Activated T-cell treated with anti-CD3 and anti-CD28 coated beads, Interleukin-2, amount 50 U/mL, for 24 hours (primary cell): ENCODE measurements around the gene GNPTAB.

Experiments used
- DNase-seq: peaks from one replicate; pipeline ENCODE4 v3.0.0-alpha.2; 2020
- H3K27ac Mint-ChIP-seq: 2 replicates; pipeline ENCODE4 v1.8.0; 2020; ENCODE audit warnings: mild to moderate bottlenecking, mixed read lengths
- H3K27me3 Mint-ChIP-seq: 2 replicates; pipeline ENCODE4 v1.8.0; 2020; ENCODE audit warnings: mixed read lengths
- H3K36me3 Mint-ChIP-seq: 2 replicates; pipeline ENCODE4 v1.8.0; 2020; ENCODE audit warnings: low read depth, mixed read lengths
- H3K4me1 Mint-ChIP-seq: 2 replicates; pipeline ENCODE4 v1.8.0; 2020; ENCODE audit warnings: low read depth, mixed read lengths
- H3K4me3 Mint-ChIP-seq: 2 replicates; pipeline ENCODE4 v1.8.0; 2020; ENCODE audit warnings: mild to moderate bottlenecking, moderate library complexity, mixed read lengths
- H3K9me3 Mint-ChIP-seq: 2 replicates; pipeline ENCODE4 v1.8.0; 2020; ENCODE audit warnings: mixed read lengths

GNPTAB gene

DNA sequence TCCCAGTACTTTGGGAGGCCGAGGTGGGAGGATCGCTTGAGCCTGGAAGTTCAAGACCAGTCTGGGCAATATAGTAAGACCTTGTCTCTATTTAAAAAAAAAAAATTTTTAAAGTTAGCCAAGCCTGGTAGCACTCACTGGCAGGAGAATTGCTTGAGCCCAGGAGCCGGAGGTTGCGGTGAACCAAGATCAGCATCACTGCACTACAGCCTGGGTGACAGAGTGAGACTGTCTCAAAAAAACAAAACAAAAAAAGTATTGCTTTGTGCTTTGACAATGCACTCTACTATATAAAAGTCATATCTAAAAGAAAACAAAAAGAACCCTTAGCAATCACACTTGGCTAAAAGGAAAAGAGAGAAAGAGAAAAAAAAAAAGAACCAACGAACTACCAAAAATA, 26.8 kb downstream of the GNPTAB start:
- no peaks in the 10 kb centered on the region for H3K9me3 Mint-ChIP-seq
- no peak for DNase-seq
- no peak overlapping the region for H3K27ac Mint-ChIP-seq
- H3K4me3 Mint-ChIP-seq: no peak overlapping the region
- no peaks in the 10 kb centered on the region for H3K27me3 Mint-ChIP-seq
- H3K4me1 Mint-ChIP-seq: peaks cover 52% of the 10 kb centered on the region
- H3K36me3 Mint-ChIP-seq: peaks cover 13% of the 10 kb centered on the region

DNA sequence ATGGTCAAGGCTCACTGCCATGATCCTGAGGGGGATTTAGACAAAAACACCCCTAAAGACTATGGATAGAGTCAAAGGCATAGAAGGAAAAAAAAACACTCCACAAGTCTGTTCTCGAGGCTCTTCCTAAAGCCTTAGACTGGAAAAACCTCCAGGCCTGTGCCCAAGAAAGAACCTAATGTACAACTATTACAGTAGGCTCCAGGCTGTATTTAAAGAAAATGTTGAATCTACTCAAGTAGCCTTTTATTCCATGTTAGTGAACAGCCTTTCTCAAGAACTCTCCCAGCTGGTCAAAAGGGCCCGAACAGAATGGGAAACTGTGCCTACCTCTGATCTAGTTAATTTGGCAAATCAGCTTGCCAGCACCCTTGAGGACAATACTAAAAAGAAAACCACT, 28.3 kb downstream of the GNPTAB start:
- Mint-ChIP-seq H3K9me3 (no peaks in the 10 kb centered on the region), H3K27ac (no peak overlapping the region), H3K4me1 (peaks cover 56% of the 10 kb centered on the region), H3K27me3 (no peaks in the 10 kb centered on the region), H3K4me3 (no peak overlapping the region), H3K36me3 (peaks cover 3% of the 10 kb centered on the region)
- DNase-seq: no peak

DNA sequence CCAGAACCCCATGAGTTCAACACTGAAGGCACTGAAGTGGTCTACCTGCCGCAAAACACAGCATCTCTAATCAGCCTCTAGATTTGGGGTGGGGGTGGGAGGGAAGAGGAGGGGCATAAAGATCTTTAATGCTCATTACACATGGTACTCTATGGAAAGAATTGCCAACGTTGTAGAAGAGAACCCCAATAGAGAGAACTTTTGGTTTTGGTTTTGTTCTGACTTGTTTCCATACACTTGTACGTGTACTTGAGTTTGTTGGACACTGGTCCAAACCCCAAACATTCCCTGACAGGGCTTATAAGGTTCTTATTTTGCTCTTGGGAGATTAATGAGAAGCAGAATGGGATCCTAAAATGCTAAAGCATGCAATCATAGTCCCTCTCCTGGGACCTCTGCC, 31.0 kb downstream of the GNPTAB start:
- Mint-ChIP-seq H3K4me1 (peaks cover 59% of the 10 kb centered on the region), H3K27me3 (no peaks in the 10 kb centered on the region), H3K27ac (peak overlapping the region; percentile 79), H3K4me3 (no peak overlapping the region), H3K9me3 (no peaks in the 10 kb centered on the region), H3K36me3 (peaks cover 11% of the 10 kb centered on the region)
- DNase-seq: no peak

DNA sequence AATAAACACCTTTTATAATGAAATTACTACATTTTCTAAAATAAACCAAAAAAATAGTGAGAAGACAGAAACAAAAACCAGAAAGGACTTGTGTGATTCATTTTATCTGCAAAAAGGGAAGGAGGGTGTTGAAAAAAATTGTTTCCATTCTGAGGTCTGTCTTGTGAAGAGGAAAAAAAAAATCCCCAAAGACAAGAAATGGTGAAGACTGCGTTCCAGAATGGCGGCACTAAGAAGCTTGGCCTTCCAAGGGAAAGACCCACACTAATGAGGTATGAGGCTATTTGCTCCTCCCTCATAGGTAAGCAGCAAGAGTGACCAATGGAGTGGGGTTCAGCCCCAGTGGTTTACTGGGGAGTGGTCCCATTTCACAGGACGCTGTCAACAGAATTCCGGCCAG, 35.0 kb downstream of the GNPTAB start:
- H3K4me3 Mint-ChIP-seq: peak overlapping the region; percentile 45
- H3K27ac Mint-ChIP-seq: peak overlapping the region; percentile 92
- peaks cover 71% of the 10 kb centered on the region for H3K4me1 Mint-ChIP-seq
- H3K36me3 Mint-ChIP-seq: peaks cover 25% of the 10 kb centered on the region
- DNase-seq: no peak
- no peaks in the 10 kb centered on the region for H3K9me3 Mint-ChIP-seq
- no peaks in the 10 kb centered on the region for H3K27me3 Mint-ChIP-seq

DNA sequence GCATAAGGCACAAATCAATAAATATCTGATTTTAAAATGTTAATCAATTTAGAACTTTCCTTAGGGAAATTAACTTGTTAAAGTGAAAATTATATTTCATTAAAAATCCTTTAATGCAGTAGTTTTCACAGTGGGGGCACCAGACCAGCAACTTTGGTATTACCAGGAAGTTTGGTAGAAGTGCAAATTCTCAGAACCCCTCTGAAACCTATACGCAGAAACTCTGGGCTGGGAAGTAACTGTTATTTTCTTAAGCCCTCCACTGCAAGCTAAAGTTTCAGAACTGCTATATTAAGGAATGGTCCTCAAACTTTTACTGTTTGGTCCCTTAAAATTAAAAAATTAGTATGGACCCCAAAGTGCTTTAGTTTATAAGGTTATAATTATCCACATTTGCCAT, 35.7 kb downstream of the GNPTAB start:
- Mint-ChIP-seq H3K27me3 (no peaks in the 10 kb centered on the region), H3K36me3 (peaks cover 30% of the 10 kb centered on the region), H3K4me3 (no peak overlapping the region), H3K27ac (peak overlapping the region; percentile 81), H3K4me1 (peaks cover 67% of the 10 kb centered on the region), H3K9me3 (no peaks in the 10 kb centered on the region)
- no peak for DNase-seq

DNA sequence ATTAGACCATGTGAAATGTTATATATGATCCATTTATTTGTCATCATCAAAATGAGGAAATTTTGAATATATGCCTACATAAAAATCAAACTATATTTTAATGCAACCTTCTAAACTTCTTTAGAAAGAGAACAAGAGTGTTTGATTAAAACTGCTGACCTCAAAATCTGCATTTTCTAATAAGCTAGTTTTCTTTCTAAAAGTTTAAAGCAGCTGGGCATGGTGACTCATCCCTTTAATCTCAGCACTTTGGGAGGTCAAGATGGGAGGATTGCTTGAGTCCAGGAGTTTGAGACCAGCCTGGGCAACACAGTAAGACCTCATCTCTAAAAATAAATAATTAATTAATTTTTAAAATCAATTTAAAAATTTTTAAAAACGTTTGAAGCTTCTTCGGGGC, 36.2 kb downstream of the GNPTAB start:
- no peak for DNase-seq
- Mint-ChIP-seq H3K36me3 (peaks cover 34% of the 10 kb centered on the region), H3K4me3 (no peak overlapping the region), H3K9me3 (no peaks in the 10 kb centered on the region), H3K27me3 (no peaks in the 10 kb centered on the region), H3K27ac (no peak overlapping the region), H3K4me1 (peaks cover 63% of the 10 kb centered on the region)

DNA sequence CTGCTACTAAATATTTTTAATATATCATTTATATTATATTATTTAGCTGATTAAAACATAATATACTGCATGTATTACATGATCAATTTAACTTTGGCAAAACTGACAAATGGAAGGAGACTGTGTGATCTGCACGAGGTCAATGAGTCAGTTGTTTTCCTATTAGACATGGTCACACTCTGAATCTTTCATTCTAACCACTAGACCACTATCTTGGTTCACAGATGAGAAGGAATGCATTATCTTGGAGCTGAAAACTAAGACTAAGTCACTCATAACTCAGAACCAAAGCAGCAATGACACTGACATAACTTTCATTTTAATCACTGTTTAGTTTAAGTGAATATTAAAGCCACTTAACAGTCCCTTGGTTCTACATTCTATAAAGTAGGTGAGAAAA, 37.4 kb downstream of the GNPTAB start:
- Mint-ChIP-seq H3K4me3 (no peak overlapping the region), H3K9me3 (no peaks in the 10 kb centered on the region), H3K36me3 (peaks cover 44% of the 10 kb centered on the region), H3K27me3 (no peaks in the 10 kb centered on the region), H3K27ac (peak overlapping the region; percentile 78), H3K4me1 (peaks cover 53% of the 10 kb centered on the region)
- DNase-seq: no peak

DNA sequence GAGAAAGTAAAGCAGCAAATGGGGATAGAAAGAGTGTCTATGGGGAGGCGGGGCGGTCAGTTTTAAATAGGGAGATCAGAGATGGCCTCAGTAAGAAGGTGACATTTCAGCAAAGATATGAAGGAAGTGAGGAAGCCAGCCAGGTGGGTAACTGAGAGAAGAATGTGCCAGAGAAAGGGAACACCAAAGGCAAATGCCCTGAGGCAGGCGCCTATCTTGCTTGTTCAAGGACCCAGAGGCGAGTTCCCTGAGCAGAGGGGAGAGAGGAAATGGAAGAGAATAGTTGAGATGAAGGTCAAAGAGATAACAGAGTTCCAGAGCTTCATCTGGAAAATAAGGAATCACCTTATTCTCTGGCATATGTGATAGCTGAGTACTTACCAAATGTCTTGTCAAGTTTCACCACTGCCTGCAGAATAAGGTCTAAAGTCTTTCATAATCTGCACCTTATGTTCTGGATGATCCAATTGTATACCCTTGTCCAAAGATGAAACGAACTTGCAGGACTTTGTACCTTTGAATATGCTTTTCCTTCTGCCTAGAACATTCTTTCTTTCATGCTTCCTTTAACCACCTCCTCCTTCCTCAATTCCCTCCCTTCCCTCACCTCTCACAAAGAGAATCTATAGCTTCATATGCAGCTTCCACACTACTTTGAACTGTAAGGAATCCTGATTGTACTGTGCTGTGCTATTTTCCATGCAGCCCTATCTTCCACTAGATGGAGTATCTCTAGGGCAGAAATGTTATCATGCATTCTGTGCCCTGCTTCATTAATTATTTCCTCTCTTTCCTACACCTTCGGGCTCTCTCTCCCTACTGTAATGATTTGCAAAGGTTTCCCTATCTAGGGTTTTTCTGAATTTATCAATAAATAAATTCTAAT, 38.5 kb downstream of the GNPTAB start:
- no peak overlapping the region for H3K4me3 Mint-ChIP-seq
- H3K36me3 Mint-ChIP-seq: peaks cover 49% of the 10 kb centered on the region
- no peaks in the 10 kb centered on the region for H3K9me3 Mint-ChIP-seq
- H3K4me1 Mint-ChIP-seq: peaks cover 45% of the 10 kb centered on the region
- DNase-seq: no peak
- no peaks in the 10 kb centered on the region for H3K27me3 Mint-ChIP-seq
- peak overlapping the region; percentile 86 for H3K27ac Mint-ChIP-seq

DNA sequence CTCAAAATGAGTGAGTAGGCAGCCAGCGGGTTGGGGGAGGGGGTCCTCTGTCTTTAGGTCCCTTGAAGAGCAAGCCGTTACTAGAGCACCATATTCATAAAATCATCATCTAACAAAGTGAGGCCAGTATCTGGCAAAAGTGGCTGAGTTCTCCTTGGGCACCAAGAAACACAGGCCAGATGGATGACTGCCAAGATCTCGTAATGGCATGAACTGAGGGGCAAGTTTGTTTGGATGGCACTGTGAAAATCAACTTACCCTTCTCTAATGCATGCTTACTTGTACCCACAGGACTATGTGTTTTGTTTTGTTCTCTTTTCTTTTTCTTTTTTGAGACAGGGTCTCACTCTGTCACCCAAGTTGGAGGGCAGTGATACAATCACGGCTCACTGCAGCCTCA, 41.6 kb downstream of the GNPTAB start:
- peaks cover 64% of the 10 kb centered on the region for H3K36me3 Mint-ChIP-seq
- H3K27me3 Mint-ChIP-seq: no peaks in the 10 kb centered on the region
- no peak overlapping the region for H3K4me3 Mint-ChIP-seq
- H3K4me1 Mint-ChIP-seq: peaks cover 29% of the 10 kb centered on the region
- no peak for DNase-seq
- no peaks in the 10 kb centered on the region for H3K9me3 Mint-ChIP-seq
- no peak overlapping the region for H3K27ac Mint-ChIP-seq

DNA sequence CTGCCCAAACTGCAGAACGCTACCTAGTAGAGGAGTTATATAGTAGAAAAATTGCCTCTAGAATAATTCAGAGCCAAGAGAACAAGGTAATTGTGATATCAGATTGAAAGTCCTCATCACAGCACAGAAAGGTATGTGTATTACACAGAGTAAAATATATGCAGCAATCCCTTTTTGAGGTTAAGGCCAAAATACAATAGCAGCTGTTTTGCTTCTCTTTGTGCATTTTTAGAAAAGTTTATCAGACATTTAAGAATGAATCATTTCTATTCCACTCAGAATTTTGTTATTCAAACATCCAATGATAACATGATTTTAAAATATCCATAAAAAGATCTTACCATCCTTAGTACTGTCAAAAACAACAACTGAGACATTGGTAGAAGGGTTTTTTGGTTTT, 45.1 kb downstream of the GNPTAB start:
- no peak for DNase-seq
- Mint-ChIP-seq H3K27me3 (no peaks in the 10 kb centered on the region), H3K4me1 (peaks cover 30% of the 10 kb centered on the region), H3K9me3 (no peaks in the 10 kb centered on the region), H3K4me3 (no peak overlapping the region), H3K27ac (peak overlapping the region; percentile 12), H3K36me3 (peaks cover 73% of the 10 kb centered on the region)

DNA sequence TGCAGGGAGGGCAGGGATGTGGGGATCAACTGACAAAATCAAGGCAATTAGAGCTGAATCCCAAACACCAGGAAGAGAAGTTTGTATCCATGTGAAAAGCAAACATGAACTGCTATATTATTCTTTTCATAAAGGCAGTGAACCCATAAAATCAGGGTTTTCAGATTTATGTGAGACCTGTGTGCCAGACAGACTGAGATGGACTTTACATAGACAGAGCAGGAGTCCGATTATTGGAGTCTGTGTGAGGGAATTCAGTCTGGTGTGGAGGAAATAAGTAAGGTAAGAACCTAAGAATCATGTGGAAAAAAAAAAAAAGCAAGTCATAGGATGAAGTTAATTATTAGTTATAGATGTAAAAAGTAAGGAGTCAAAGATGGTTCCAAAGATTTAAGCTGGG, 46.4 kb downstream of the GNPTAB start:
- H3K9me3 Mint-ChIP-seq: no peaks in the 10 kb centered on the region

DNA sequence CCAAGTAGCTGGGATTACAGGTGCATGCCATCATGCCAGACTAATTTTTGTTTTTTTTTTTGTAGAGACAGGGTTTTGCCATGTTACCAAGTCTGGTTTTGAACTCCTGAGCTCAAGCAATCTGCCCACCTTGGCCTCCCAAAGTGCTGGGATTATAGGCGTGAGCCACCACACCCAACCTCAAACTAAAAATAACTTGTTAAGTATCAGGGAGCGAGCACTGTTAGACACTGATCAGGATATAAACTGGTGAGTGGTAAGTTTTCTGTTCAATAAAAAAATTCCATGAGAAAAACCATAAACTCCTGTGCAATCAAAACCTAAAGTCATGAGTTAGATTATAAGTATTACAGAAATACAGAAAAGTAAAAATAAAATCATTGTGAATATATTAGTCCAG, 46.9 kb downstream of the GNPTAB start:
- Mint-ChIP-seq H3K27me3 (no peaks in the 10 kb centered on the region), H3K36me3 (peaks cover 71% of the 10 kb centered on the region), H3K4me3 (no peak overlapping the region), H3K9me3 (no peaks in the 10 kb centered on the region), H3K27ac (no peak overlapping the region), H3K4me1 (peaks cover 33% of the 10 kb centered on the region)
- no peak for DNase-seq

More for the DNA sequence above, 46.4 kb downstream of the GNPTAB start:
- H3K4me1 Mint-ChIP-seq: peaks cover 33% of the 10 kb centered on the region
- no peak for DNase-seq
- H3K27me3 Mint-ChIP-seq: no peaks in the 10 kb centered on the region
- peaks cover 72% of the 10 kb centered on the region for H3K36me3 Mint-ChIP-seq
- H3K4me3 Mint-ChIP-seq: no peak overlapping the region
- H3K27ac Mint-ChIP-seq: no peak overlapping the region

DNA sequence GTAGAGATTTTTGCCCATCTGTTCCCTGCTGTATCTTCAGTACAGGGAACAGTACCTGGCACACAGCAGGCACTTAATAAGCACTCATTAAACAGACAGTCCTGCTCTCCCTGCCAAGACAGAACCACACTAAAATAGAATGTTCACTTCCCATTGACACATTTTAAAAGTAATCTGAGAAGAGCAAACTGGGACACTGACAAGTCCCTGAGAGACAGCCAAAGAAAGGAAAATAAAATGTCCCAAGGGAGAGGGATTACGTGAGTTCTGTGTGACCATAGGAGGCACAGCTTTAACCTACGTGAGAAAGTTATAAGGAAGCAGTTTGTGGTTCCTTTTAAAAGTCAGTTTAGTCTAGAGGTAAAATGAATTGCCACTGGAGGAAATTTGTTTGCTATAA, 47.6 kb downstream of the GNPTAB start:
- peaks cover 70% of the 10 kb centered on the region for H3K36me3 Mint-ChIP-seq
- H3K4me1 Mint-ChIP-seq: peaks cover 33% of the 10 kb centered on the region
- H3K27ac Mint-ChIP-seq: peak overlapping the region; percentile 89
- H3K4me3 Mint-ChIP-seq: no peak overlapping the region
- no peaks in the 10 kb centered on the region for H3K27me3 Mint-ChIP-seq
- DNase-seq: no peak
- H3K9me3 Mint-ChIP-seq: no peaks in the 10 kb centered on the region

DNA sequence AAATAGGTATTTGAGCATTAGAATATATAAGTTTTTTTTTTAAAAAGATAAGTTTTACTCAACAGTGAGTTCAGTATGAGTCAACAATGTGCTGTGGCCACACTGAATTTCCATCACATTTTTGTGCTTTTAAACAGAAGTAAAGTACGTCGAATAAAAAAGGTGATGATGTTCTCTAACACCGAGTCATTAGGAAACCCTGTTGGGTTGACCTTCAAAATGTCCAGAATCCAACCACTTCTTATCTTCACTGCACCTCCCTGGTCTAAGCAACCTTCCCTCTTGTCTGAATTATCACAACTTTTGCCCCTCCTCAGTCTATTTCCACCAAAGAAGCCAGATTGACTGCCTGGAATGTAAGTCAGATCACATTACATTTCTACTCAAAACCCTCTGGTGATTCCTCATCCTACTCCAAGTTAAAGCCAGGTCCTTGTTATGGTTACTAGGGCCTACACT, 48.5 kb downstream of the GNPTAB start:
- no peak for DNase-seq
- peaks cover 33% of the 10 kb centered on the region for H3K4me1 Mint-ChIP-seq
- peak overlapping the region; percentile 89 for H3K27ac Mint-ChIP-seq
- no peaks in the 10 kb centered on the region for H3K9me3 Mint-ChIP-seq
- peak overlapping the region; percentile 8 for H3K4me3 Mint-ChIP-seq
- no peaks in the 10 kb centered on the region for H3K27me3 Mint-ChIP-seq
- H3K36me3 Mint-ChIP-seq: peaks cover 74% of the 10 kb centered on the region

DNA sequence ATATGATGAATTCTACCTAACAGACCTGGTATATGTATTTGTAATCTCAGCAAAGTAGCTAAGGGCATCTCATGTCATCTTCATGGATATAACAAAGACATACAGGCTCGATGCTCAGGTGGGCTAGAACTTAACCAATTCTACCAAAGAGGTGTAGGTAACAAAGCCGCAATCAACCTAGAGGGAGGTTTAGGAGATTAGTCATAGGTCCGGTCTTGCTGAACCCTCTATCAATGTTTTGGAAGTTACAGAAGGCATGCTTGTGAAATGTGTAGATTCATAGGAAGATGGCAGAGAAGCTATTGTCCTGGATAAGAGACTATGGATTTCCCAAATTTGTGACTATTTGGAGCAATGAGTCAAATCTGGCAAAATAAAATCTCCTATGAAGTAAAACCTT, 48.9 kb downstream of the GNPTAB start:
- H3K27me3 Mint-ChIP-seq: no peaks in the 10 kb centered on the region
- H3K4me3 Mint-ChIP-seq: peak overlapping the region; percentile 16
- H3K9me3 Mint-ChIP-seq: no peaks in the 10 kb centered on the region
- peaks cover 33% of the 10 kb centered on the region for H3K4me1 Mint-ChIP-seq
- H3K36me3 Mint-ChIP-seq: peaks cover 75% of the 10 kb centered on the region
- DNase-seq: no peak
- H3K27ac Mint-ChIP-seq: peak overlapping the region; percentile 92
